ENCODE results near the gene NPEPPS.
"Not testable (repeated sequence)": the region's sequence is repeated elsewhere in the genome, so short reads cannot be mapped to it uniquely, and the experiment has no call there.

NPEPPS gene

DNA sequence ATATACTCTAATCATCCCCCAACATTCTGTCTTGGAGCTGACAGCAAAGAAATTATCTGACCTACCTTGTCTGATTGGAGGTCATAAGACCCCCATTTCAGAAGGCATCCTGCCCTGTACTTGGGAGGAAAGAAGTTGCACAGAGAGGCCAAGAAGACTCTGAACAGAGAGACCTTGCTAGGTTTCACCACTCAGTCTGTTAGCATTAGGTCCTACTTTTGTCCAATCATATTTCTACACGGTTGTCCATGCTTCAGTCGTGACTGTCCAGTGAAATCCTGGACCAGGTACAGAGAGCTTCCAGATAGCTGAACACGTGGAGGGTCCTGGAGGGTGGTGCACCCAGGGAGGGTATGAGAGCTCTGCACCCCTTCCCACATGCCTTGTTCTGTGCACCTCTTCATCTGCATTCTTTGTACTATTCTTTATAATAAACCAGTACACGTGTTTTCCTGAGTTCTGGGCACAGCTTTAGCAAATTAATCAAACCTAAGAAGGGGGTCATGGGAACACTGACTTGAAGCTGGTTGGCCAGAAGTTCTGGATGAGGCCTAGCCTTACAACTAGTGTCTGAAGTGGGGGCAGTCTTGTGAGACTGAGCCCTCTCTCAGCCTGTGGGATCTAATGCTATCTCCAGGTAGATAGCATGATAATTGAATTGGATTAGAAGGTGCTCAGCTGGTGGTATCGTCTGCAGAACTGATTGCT, 30.9 kb downstream of the NPEPPS start:
- not testable (repeated sequence) for DNase-seq (ENCODE audit: low read depth)

DNA sequence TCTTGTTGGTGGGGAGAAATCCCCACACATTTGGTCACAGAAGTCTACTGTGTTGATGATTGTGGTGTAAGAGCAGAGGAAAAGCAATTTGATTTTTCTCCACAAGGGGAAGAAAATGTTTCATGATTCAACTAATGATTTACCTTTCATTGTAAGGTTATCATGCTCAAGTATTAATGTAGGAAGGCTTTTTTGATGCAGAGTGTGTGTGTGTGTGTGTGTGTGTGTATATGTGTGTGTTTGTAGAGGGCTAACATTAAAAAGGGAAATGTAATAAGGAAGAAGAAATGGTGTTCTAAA, 31.4 kb downstream of the NPEPPS start:
- not testable (repeated sequence) for DNase-seq (ENCODE audit: low read depth)

- not testable (repeated sequence) for DNase-seq (ENCODE audit: low read depth)
Measured at GRCh38 chr17:47567261-47567660, 36.4 kb downstream of the NPEPPS start.

- DNase-seq (ENCODE audit: low read depth), result not testable (repeated sequence)
Measured at GRCh38 chr17:47572561-47572960, 41.7 kb downstream of the NPEPPS start.

- not testable (repeated sequence) for DNase-seq (ENCODE audit: low read depth)
Measured at GRCh38 chr17:47582416-47582815, 51.5 kb downstream of the NPEPPS start.

DNA sequence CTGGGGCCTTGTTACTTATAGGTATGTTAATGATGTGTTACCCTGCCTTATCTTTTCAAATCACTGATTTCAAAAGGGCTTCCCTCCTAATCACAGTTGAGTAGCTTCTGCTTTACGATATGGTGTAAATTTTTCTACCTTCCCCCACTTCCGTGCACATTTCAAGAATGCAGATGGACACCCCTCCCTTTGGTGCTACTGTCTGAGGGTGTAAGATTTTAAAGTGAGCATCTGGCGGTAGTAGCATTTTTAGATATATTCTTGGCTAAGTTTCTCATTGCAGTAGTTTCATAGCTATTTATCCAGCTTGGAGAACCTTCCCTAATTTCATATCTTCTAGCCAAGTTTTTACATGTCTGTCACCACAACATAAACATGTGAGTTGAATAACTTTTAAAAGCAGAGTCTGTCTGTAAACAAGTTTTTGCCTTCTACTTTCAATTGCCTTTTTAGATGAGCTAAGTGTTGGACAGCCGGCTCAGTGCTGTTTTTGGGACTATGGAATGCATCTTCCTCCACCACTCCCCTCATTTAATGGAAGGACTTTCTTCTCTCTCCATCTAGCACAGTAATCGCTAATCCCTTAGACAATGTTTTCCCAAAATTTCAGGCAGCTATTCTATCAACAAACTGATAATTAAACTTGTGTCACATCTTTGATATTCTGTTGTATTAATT, 55.6 kb downstream of the NPEPPS start:
- DNase-seq (ENCODE audit: low read depth), result not testable (repeated sequence)

DNA sequence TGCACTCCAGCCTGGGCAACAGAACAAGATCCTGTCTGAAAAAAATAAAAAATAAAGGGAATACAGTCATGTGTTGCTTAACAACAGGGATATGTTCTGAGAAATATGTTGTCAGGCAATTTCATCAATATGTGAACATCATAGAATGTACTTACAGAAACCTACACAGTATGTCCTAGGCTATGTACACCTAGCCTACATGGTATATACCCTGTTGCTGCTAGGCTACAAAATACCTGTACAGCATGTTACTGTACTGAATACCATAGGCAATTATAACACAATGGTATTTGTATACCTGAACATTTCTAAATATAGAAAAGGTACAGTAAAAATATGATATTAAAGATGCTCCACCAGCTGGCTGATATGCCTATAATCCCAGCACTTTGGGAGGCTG, 62.6 kb downstream of the NPEPPS start:
- DNase-seq (ENCODE audit: low read depth), result not testable (repeated sequence)

- DNase-seq (ENCODE audit: low read depth), result no peak
Measured at GRCh38 chr17:47603830-47604597, 73.1 kb downstream of the NPEPPS start.

GRCh38 chr17:47604598-47604927, 73.7 kb downstream of the NPEPPS start:
- no peak for DNase-seq (ENCODE audit: low read depth)

DNA sequence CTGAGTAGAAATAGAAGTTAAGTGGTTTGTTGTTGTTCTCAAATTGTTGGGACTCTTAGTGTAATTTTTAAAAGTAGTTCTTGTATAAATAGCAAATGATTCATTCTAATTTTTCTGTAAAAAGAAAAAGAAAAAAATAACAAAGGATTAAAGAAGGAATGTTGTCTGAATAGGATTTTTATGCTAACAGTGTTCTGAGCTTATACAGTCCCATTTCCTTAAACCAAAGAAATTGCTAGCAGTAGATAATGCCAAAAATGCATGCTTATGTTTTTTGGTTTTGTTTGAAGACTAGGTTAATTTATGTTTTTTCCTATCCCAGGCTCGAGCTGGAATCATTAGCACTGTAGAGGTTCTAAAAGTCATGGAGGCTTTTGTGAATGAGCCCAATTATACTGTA, 74.1 kb downstream of the NPEPPS start:
- DNase-seq (ENCODE audit: low read depth), result no peak

DNA sequence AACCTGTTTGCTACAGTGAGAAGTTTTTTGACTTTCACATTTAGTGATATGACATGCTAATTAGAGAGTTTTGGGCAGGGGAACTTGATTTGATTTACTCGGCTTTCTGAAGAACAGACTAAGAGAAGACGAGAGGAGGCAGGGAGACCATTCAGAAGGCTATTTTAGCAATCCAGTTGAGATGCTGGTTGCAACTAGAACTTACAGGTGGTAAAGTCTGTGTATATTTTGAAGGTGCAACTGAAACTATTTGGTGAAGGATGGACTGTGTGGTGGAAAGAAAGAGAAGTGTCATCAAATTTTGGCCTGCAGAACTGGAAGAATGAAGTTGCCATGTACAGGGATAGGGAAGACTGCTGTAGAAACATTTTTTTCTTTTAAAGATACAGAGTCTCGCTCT, 76.6 kb downstream of the NPEPPS start:
- DNase-seq (ENCODE audit: low read depth), result no peak

DNA sequence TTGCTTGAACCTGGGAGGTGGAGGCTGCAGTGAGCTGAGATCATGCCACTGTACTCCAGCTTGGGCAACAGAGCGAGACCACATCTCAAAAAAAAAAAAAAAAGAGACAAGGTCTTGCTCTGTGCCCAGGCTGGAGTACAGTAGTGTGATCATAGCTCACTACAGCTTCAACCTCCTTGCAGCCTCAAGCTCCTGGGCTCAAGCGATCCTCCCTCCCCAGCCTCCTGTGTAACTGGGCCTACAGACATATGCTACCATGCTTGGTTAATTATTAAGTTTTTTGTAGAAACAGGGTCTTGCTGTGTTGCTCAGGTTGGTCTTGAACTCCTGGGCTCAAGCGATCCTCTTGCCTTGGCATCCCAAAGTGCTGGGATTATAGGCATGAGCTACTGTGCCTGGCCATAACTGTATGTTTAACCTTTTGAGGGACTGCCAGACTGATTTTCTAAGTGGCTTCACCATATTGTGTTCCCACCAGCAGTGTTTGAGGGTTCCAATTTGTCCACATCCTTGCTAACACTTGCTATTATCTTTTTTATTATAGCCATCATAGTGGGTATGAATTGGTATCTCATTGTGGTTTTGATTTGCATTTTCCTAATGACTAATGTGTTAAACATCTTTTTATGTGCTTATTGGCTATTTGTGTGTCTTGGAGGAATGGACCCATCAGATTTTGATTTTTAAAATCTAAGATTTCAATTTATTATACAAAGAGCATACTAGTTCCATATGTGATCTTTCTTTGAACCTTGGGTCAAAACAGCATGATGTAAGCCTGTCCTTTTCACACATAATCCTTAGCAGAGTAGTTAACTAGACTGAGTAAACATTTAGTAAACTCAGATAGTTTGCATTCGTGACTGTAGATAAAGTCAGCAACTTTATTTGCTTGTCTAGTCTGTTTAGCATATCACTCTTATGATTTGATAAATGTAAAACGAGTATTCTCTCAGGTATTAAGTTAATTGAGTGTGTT, 80.8 kb downstream of the NPEPPS start:
- DNase-seq (ENCODE audit: low read depth), result no peak

- DNase-seq (ENCODE audit: low read depth), result no peak
Measured at GRCh38 chr17:47615766-47616424, 85.0 kb downstream of the NPEPPS start.

DNA sequence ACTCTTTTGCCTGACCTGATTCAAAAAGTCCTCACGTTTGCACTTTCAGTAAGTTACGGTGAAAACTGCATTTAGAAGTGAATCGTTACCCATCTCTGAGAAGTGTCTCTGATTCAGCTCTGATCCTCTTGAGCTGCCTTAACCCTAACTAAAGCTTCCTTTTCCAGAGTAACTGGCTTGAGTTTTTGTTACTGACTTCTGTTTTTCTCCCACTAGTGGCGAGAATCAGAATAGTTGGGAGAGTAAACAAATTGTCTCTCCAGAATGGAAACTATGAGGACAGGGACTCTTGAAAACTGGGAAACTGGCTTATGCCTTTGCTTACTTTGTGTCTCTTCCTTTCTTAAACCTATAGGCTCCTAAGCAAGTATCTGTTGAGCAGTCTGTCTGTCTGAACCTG, 87.5 kb downstream of the NPEPPS start:
- DNase-seq (ENCODE audit: low read depth), result no peak

DNA sequence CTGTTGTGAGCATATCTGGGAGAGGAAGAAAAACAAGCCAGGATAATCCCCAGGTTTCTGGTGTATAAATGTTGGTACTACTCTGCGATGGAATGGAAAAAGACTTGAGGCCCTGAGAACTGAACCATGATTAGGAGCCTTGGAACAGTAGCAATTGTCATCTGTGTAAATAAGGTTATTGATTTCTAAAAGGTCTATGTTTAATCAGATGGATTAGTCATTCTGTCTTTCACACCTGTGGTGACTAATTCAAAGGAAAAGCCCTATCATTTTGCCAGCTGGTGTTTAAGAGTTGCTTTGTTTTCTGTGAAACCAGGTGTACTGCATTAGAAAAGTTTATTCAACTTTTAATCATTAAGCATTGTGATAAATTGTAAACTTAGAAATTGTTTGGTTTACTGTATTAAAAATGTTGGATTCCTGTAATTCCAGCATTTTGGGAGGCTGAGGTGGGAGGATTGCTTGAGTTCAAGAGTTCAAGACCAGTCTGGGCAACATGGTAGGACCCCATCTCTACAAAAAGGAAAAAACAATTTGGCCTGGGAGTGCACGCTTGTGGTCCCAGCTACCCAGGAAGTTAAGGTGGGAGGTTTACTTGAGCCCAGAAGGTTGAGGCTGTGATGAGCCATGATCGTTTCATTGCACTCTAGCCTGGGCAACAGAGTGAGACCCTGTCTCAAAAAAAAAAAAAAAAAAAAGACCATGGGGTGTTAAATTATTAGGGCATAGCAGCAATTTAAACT, 89.8 kb downstream of the NPEPPS start:
- DNase-seq (ENCODE audit: low read depth), result no peak

- DNase-seq (ENCODE audit: low read depth), result no peak
Measured at GRCh38 chr17:47621293-47622179, 90.6 kb downstream of the NPEPPS start.

DNA sequence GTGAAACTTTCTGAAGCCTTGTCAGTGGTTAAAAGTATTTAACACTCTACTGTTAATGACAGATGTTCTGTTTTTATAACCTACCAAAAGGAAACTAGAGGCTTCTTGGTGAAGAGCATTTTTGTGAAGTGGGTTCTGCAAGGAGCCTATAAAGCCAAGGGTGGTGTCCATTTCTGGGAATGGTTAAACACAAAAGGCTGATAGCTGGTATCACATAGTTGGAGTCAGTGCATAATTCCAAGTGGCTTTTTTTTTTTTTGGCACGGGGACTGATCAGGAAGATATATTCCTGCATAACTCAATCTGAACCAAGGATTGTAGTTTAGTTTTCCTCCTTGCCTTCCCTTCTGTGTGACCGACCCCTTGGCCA, 91.3 kb downstream of the NPEPPS start:
- no peak for DNase-seq (ENCODE audit: low read depth)

DNA sequence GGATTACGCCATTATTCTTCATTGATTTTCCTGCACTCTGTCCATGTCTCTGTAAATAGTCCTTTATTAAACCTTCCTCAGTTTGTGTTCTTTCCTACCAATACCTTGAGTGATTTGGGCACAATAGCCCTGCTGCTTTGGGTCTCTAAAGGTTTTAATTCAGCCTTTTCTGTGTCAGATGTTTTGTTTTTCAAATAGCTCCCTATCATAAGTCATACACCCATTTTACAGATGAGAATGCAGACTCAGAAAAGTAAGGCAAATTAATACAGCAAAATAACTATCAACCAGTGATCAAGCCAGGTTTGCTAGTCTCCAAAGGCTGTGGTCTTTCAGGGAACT, 93.8 kb downstream of the NPEPPS start:
- DNase-seq (ENCODE audit: low read depth), result no peak

DNA sequence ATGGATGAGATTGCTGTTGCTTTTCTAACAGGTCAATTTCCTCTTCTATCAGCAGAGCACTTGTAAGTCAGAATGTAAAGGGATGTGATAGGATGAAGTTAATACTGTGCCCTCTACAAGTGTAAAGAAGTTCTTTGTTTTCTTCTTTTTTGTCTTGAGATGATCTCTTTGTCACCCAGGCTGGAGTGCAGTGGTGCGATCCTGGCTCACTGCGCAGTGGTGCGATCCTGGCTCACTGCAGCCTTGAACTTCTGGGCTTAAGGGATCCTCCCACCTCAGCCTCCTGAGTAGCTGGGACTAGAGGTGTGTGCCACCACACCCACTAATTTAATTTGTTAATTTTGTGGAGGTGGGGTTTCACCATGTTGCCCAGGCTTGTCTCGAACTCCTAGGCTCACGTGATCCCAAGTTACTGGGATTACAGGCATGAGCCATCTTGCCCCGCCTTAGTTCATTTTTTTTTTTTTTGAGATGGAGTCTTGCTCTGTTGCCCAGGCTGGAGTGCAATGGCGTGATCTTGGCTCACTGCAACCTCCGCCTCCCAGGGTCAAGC, 97.2 kb downstream of the NPEPPS start:
- no peak for DNase-seq (ENCODE audit: low read depth)

DNA sequence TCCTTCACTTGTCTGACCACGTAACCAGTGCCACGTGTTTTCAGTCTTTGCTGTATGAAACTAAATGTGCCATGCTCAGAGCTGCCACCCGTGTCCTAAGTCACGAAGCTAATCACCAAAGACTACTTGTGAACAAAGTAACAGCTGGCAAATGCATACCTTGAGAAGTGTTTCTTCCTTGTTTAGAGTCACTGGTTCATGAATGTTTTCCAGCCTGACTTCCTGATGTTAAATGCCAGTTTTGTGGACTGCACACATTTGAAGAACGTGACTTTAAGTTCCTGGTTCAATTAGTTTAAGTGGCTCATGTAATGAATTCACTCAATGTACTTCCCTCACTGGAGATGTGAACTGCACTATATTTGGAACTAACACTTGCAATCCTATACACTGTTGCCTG, 98.9 kb downstream of the NPEPPS start:
- no peak for DNase-seq (ENCODE audit: low read depth)

Measured in stimulated activated CD8-positive, alpha-beta memory T cell treated with anti-CD3 and anti-CD28 coated beads, Interleukin-4, amount 100 ng/mL, for 24 hours (primary cell).